ENCODE data around the gene MRPS34.

The MRPS34 gene

GRCh38 chr16:1784977-1785845 is 12.3 kb upstream of the MRPS34 start:
- Histone ChIP-seq H3K27ac (ENCODE audit: low read length) (no peak overlapping the region), H3K4me2 (ENCODE audit: insufficient read depth, low read length) (peak overlapping the region; percentile 34; the same call in 1 of the 2 replicates), H3K9ac (ENCODE audit: low read depth, low read length) (no peak overlapping the region), H3K36me3 (ENCODE audit: insufficient read depth, low read length) (peaks cover 69% of the 10 kb centered on the region), H3K27me3 (ENCODE audit: insufficient read depth, low read length, poor library complexity) (no peaks in the 10 kb centered on the region), H3K4me3 (ENCODE audit: low read depth in 1 of 2, low read length in 2 of 2) (no peak overlapping the region), H3K9me3 (ENCODE audit: insufficient read depth, low read length, severe bottlenecking) (no peaks in the 10 kb centered on the region), H4K20me1 (ENCODE audit: insufficient read depth, low read length) (peaks cover 83% of the 10 kb centered on the region), H2AFZ (ENCODE audit: low read depth, low read length) (no peak overlapping the region), H3K79me2 (ENCODE audit: insufficient read depth, low read length) (peaks cover 74% of the 10 kb centered on the region), H3K4me1 (ENCODE audit: insufficient read depth, low read length) (peaks cover 40% of the 10 kb centered on the region)
- ATAC-seq (ENCODE audit: insufficient read depth, low read depth) (no peak), DNase-seq (no peak)
- TF ChIP-seq EZH2 (IDR thresholded peaks at IDR 0.05; ENCODE audit: borderline replicate concordance, low read depth, low read length, severe bottlenecking) (no peak), CTCF (IDR thresholded peaks at IDR 0.05; ENCODE audit: borderline replicate concordance, extremely low read depth, low read length, poor library complexity, severe bottlenecking) (no peak)

- H2AFZ ChIP-seq (ENCODE audit: low read depth, low read length), result peak within 1 kb of the TSS; percentile 75
These were observed 9.7 kb upstream of the MRPS34 start, which contains the start of the genes NUBP2 and SPSB3 for GRCh38 chr16:1782408-1783264. Gene NUBP2, plus strand, starts transcription at chr16:1782960. Its CDS starts 61 bp downstream, at chr16:1783021. Gene SPSB3, minus strand, starts transcription at chr16:1782571. Its CDS starts 1,088 bp downstream, at chr16:1781483.

More at GRCh38 chr16:1782408-1783264, 9.7 kb upstream of the MRPS34 start, which contains the start of the genes NUBP2 and SPSB3:
- H3K27ac ChIP-seq (ENCODE audit: low read length), result peak within 1 kb of the TSS; percentile 71
- ATAC-seq (ENCODE audit: insufficient read depth, low read depth), result peak; percentile 89
- peak within 1 kb of the TSS; percentile 83 for H3K9ac ChIP-seq (ENCODE audit: low read depth, low read length)
- H4K20me1 ChIP-seq (ENCODE audit: insufficient read depth, low read length), result peaks cover 78% of the 10 kb centered on the region
- peak; percentile 100 for DNase-seq
- no peaks in the 10 kb centered on the region for H3K9me3 ChIP-seq (ENCODE audit: insufficient read depth, low read length, severe bottlenecking)
- H3K4me3 ChIP-seq (ENCODE audit: low read depth in 1 of 2, low read length in 2 of 2), result peak within 1 kb of the TSS; percentile 83 to 97
- peaks cover 85% of the 10 kb centered on the region for H3K79me2 ChIP-seq (ENCODE audit: insufficient read depth, low read length)
- peaks cover 50% of the 10 kb centered on the region for H3K4me1 ChIP-seq (ENCODE audit: insufficient read depth, low read length)
- TF ChIP-seq CTCF (IDR thresholded peaks at IDR 0.05; ENCODE audit: borderline replicate concordance, extremely low read depth, low read length, poor library complexity, severe bottlenecking), result no peak
- TF ChIP-seq EZH2 (IDR thresholded peaks at IDR 0.05; ENCODE audit: borderline replicate concordance, low read depth, low read length, severe bottlenecking), result no peak
- no peaks in the 10 kb centered on the region for H3K27me3 ChIP-seq (ENCODE audit: insufficient read depth, low read length, poor library complexity)
- peak within 1 kb of the TSS; percentile 95 for H3K4me2 ChIP-seq (ENCODE audit: insufficient read depth, low read length)
- H3K36me3 ChIP-seq (ENCODE audit: insufficient read depth, low read length), result peaks cover 67% of the 10 kb centered on the region
